ENCODE data around the gene SNRNP200.

DNA sequence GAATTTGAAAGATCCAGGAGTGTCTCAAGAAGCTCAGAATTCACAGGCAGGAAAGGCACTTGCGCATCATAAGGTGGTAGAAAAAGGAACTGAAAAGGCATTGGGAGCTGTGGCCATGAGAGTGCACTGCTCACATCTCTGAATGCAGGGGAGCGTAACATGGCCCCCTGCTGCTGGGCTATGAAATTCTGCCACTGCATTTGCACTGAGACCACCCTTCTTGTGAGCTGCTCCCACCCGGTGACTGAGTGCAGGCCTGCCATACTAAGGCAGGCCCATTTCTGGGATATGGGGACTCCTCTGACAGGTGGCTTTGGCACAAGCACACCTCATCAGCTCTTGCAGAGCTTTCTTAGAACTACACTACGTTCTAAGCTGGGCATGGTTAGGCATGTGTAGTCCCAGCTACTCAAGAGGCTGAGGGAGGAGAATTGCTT is 71.4 kb downstream of the SNRNP200 start:
- TF ChIP-seq, protein P1, sequence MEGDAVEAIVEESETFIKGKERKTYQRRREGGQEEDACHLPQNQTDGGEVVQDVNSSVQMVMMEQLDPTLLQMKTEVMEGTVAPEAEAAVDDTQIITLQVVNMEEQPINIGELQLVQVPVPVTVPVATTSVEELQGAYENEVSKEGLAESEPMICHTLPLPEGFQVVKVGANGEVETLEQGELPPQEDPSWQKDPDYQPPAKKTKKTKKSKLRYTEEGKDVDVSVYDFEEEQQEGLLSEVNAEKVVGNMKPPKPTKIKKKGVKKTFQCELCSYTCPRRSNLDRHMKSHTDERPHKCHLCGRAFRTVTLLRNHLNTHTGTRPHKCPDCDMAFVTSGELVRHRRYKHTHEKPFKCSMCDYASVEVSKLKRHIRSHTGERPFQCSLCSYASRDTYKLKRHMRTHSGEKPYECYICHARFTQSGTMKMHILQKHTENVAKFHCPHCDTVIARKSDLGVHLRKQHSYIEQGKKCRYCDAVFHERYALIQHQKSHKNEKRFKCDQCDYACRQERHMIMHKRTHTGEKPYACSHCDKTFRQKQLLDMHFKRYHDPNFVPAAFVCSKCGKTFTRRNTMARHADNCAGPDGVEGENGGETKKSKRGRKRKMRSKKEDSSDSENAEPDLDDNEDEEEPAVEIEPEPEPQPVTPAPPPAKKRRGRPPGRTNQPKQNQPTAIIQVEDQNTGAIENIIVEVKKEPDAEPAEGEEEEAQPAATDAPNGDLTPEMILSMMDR (IDR thresholded peaks at IDR 0.05): no peak
- no peak for TF ChIP-seq POLR2AphosphoS5 (IDR thresholded peaks at IDR 0.05)
- no peak for TF ChIP-seq POLR2A (IDR thresholded peaks at IDR 0.05)
- no peak for TF ChIP-seq EP300 (IDR thresholded peaks at IDR 0.05)
